ENCODE data around the gene RASIP1. TPM values are rescaled to one million over a fixed set of nuclear protein-coding genes. Genes with fewer than 3 reads are reported as not detected.

RASIP1 gene
- under 1 TPM; 0.14 to 0.15 TPM for total RNA-seq

GRCh38 chr19:48740164-48740972 lies at the start of gene RASIP1:
Gene RASIP1, minus strand, starts transcription at chr19:48740610. Its CDS starts 328 bp downstream, at chr19:48740282.

GRCh38 chr19:48755084-48755641 lies 14.8 kb upstream of the RASIP1 start, which contains the start of gene FGF21:
Gene FGF21, plus strand, starts transcription at chr19:48755524. Its CDS starts 713 bp downstream, at chr19:48756237.

GRCh38 chr19:48752496-48753365 lies 12.3 kb upstream of the RASIP1 start, which contains the start of gene FUT1:
Gene FUT1, minus strand, starts transcription at chr19:48752641. Its CDS starts 1,360 bp downstream, at chr19:48751281.

GRCh38 chr19:48746738-48747575 lies 6.5 kb upstream of the RASIP1 start, which contains the start of gene IZUMO1:
Gene IZUMO1, minus strand, starts transcription at chr19:48746909. Its CDS starts 1,050 bp downstream, at chr19:48745859.

GRCh38 chr19:48719263-48720171 lies 20.9 kb downstream of the RASIP1 start, which contains the start of gene MAMSTR:
Gene MAMSTR, minus strand, starts transcription at chr19:48719725. Its CDS starts 694 bp downstream, at chr19:48719031.

GRCh38 chr19:48695743-48696352 lies 44.6 kb downstream of the RASIP1 start, which contains the start of gene FUT2:
Gene FUT2, plus strand, starts transcription at chr19:48695971. Its CDS starts 6,986 bp downstream, at chr19:48702957.

GRCh38 chr19:48672994-48673393 lies 67.4 kb downstream of the RASIP1 start, which contains the start of gene NTN5:
Gene NTN5, minus strand, starts transcription at chr19:48673017. Its CDS starts 2,031 bp downstream, at chr19:48670986.

Other genes with a start within 250 kb of the RASIP1 start
- 1 to 10 TPM; 5.7 to 7.5 TPM for gene LMTK3, start 228.8 kb downstream of the RASIP1 start, total RNA-seq
- gene SULT2B1, start 188.4 kb downstream of the RASIP1 start, total RNA-seq, result under 1 TPM in 1 of 2 experiments, not detected in 1; 0.17 TPM
- not detected for gene SPACA4, start 133.9 kb downstream of the RASIP1 start, total RNA-seq
- 1 to 10 TPM; 1.2 to 2.1 TPM for gene FAM83E, start 125.5 kb downstream of the RASIP1 start, total RNA-seq
- gene RPL18, start 121.4 kb downstream of the RASIP1 start, total RNA-seq, result 1,000 to 10,000 TPM; 2,122 to 2,183 TPM
- 10 to 100 TPM; 26.6 to 30.6 TPM for gene SPHK2, start 121.1 kb downstream of the RASIP1 start, total RNA-seq
- 10 to 100 TPM; 25.8 to 27.4 TPM for gene DBP, start 103.2 kb downstream of the RASIP1 start, total RNA-seq
- 10 to 100 TPM; 10.7 to 11.5 TPM for gene CA11, start 94.4 kb downstream of the RASIP1 start, total RNA-seq
- 1 to 10 TPM; 1.2 to 1.3 TPM for gene NTN5, start 67.6 kb downstream of the RASIP1 start, total RNA-seq
- gene FUT2, start 44.6 kb downstream of the RASIP1 start, total RNA-seq, result not detected
- 1 to 10 TPM; 1.1 to 1.4 TPM for gene MAMSTR, start 20.9 kb downstream of the RASIP1 start, total RNA-seq
- gene IZUMO1, start 6.3 kb upstream of the RASIP1 start, total RNA-seq, result not detected
- under 1 TPM; 0.12 to 0.28 TPM for gene FUT1, start 12.0 kb upstream of the RASIP1 start, total RNA-seq
- not detected for gene FGF21, start 14.9 kb upstream of the RASIP1 start, total RNA-seq
- 10 to 100 TPM; 38.5 to 41.2 TPM for gene BCAT2, start 70.4 kb upstream of the RASIP1 start, total RNA-seq
- gene HSD17B14, start 95.9 kb upstream of the RASIP1 start, total RNA-seq, result under 1 TPM; 0.35 to 0.82 TPM
- gene PLEKHA4, start 128.0 kb upstream of the RASIP1 start, total RNA-seq, result 1 to 10 TPM; 6.8 to 8.0 TPM
- gene PPP1R15A, start 131.8 kb upstream of the RASIP1 start, total RNA-seq, result 10 to 100 TPM; 50.9 to 56.1 TPM
- gene TULP2, start 158.1 kb upstream of the RASIP1 start, total RNA-seq, result not detected
- gene NUCB1, start 159.7 kb upstream of the RASIP1 start, total RNA-seq, result 100 to 1,000 TPM; 276 to 287 TPM
- gene DHDH, start 193.1 kb upstream of the RASIP1 start, total RNA-seq, result 1 to 10 TPM; 1.8 to 2.1 TPM
- 100 to 1,000 TPM; 271 to 293 TPM for gene BAX, start 214.3 kb upstream of the RASIP1 start, total RNA-seq
- 100 to 1,000 TPM; 799 to 840 TPM for gene FTL, start 224.7 kb upstream of the RASIP1 start, total RNA-seq